ENCODE results near the gene CCDC97.
"Not testable (repeated sequence)": the region's sequence is repeated elsewhere in the genome, so short reads cannot be mapped to it uniquely, and the experiment has no call there.

Gene CCDC97

GRCh38 chr19:41330946-41331678 is 21.1 kb downstream of the CCDC97 start:
- DNase-seq (ENCODE audit: extremely low read depth in 1 of 2, low read depth in 1 of 2) = no peak

- DNase-seq (ENCODE audit: extremely low read depth in 1 of 2, low read depth in 1 of 2) = no peak
Measured at GRCh38 chr19:41332000-41332399, 22.0 kb downstream of the CCDC97 start.

GRCh38 chr19:41332468-41332867 is 22.5 kb downstream of the CCDC97 start:
- no peak for DNase-seq (ENCODE audit: extremely low read depth in 1 of 2, low read depth in 1 of 2)

GRCh38 chr19:41334793-41335192 is 24.8 kb downstream of the CCDC97 start:
- no peak for DNase-seq (ENCODE audit: extremely low read depth in 1 of 2, low read depth in 1 of 2)

- DNase-seq (ENCODE audit: extremely low read depth in 1 of 2, low read depth in 1 of 2) = no peak
Measured at GRCh38 chr19:41335467-41335866, 25.5 kb downstream of the CCDC97 start.

GRCh38 chr19:41339936-41340335 is 30.0 kb downstream of the CCDC97 start:
- DNase-seq (ENCODE audit: extremely low read depth in 1 of 2, low read depth in 1 of 2) = no peak

GRCh38 chr19:41341669-41342490 is 31.9 kb downstream of the CCDC97 start:
- DNase-seq (ENCODE audit: extremely low read depth in 1 of 2, low read depth in 1 of 2) = no peak

- DNase-seq (ENCODE audit: extremely low read depth in 1 of 2, low read depth in 1 of 2) = no peak
Measured at GRCh38 chr19:41344162-41344561, 34.2 kb downstream of the CCDC97 start.

- not testable (repeated sequence) for DNase-seq (ENCODE audit: extremely low read depth in 1 of 2, low read depth in 1 of 2)
Measured at GRCh38 chr19:41346916-41347315, 36.9 kb downstream of the CCDC97 start.

GRCh38 chr19:41350735-41351338 is 40.9 kb downstream of the CCDC97 start:
- no peak for DNase-seq (ENCODE audit: extremely low read depth in 1 of 2, low read depth in 1 of 2)

GRCh38 chr19:41351339-41352245 is 41.6 kb downstream of the CCDC97 start:
- peak; percentile 71 to 78 for DNase-seq (ENCODE audit: extremely low read depth in 1 of 2, low read depth in 1 of 2)

GRCh38 chr19:41352279-41352608 is 42.3 kb downstream of the CCDC97 start:
- DNase-seq (ENCODE audit: extremely low read depth in 1 of 2, low read depth in 1 of 2) = no peak

- peak; percentile 53 to 60 for DNase-seq (ENCODE audit: extremely low read depth in 1 of 2, low read depth in 1 of 2)
Measured at GRCh38 chr19:41352609-41353465, 42.9 kb downstream of the CCDC97 start.

- peak; percentile 84 to 86 for DNase-seq (ENCODE audit: extremely low read depth in 1 of 2, low read depth in 1 of 2)
Measured at GRCh38 chr19:41353466-41354342, 43.7 kb downstream of the CCDC97 start, which contains the start of gene TGFB1. Gene TGFB1 (minus strand): TSS chr19:41353922. CDS start chr19:41353044, 878 bp downstream.

- no peak for DNase-seq (ENCODE audit: extremely low read depth in 1 of 2, low read depth in 1 of 2)
Measured at GRCh38 chr19:41354343-41354953, 44.5 kb downstream of the CCDC97 start.

GRCh38 chr19:41355035-41355434 is 45.1 kb downstream of the CCDC97 start:
- no peak for DNase-seq (ENCODE audit: extremely low read depth in 1 of 2, low read depth in 1 of 2)

GRCh38 chr19:41355802-41356201 is 45.8 kb downstream of the CCDC97 start:
- no peak for DNase-seq (ENCODE audit: extremely low read depth in 1 of 2, low read depth in 1 of 2)

GRCh38 chr19:41356984-41357739 is 47.2 kb downstream of the CCDC97 start:
- DNase-seq (ENCODE audit: extremely low read depth in 1 of 2, low read depth in 1 of 2) = no peak
